ENCODE data around the gene APOL6.

The APOL6 gene

DNA sequence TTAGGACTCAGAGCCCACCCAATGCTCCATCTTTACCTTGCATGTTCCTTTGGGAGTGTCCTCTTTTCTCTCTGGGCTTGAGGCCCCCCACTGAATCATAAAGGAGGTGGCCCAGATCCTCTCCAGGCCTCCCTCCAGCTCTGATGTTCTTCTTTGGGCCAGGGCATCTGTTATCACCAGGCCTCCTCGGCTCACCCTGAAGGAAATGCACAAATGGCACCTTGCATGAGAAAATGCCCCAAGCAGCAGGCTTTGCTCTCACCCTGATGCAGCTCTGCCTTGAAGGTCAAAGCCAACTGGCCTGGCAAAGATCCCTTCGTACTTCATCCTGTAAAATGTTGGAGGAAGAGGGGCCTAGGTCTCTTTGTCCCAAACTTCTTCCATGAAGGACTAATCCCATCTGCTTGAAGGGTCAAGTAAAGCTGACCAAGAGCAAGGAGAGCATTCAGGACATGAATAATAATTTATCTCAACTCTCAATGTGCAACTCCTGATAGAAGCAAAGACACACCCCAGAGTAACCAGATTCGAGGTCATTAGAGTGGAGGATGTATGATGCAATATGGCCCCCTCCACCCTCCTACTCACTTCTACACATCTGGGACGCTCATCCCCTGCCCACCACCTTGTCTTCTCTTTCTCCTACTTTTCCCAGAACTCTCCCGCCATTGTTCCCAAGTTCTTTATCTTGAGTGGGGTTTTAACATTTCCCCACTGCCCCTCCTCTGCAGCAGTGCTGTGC is 9.5 kb downstream of the APOL6 start:
- Histone ChIP-seq H3K4me3 (ENCODE audit: low read depth, low read length) (no peak overlapping the region), H3K27me3 (ENCODE audit: insufficient read depth, low read depth, severe bottlenecking) (peaks cover 11% of the 10 kb centered on the region), H3K9me3 (ENCODE audit: severe bottlenecking) (no peaks in the 10 kb centered on the region), H3K36me3 (no peaks in the 10 kb centered on the region), H3K27ac (no peak overlapping the region)
- DNase-seq, result no peak
- TF ChIP-seq, protein P1, sequence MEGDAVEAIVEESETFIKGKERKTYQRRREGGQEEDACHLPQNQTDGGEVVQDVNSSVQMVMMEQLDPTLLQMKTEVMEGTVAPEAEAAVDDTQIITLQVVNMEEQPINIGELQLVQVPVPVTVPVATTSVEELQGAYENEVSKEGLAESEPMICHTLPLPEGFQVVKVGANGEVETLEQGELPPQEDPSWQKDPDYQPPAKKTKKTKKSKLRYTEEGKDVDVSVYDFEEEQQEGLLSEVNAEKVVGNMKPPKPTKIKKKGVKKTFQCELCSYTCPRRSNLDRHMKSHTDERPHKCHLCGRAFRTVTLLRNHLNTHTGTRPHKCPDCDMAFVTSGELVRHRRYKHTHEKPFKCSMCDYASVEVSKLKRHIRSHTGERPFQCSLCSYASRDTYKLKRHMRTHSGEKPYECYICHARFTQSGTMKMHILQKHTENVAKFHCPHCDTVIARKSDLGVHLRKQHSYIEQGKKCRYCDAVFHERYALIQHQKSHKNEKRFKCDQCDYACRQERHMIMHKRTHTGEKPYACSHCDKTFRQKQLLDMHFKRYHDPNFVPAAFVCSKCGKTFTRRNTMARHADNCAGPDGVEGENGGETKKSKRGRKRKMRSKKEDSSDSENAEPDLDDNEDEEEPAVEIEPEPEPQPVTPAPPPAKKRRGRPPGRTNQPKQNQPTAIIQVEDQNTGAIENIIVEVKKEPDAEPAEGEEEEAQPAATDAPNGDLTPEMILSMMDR (IDR thresholded peaks at IDR 0.05; ENCODE audit: low read depth, low read length), result no peak

DNA sequence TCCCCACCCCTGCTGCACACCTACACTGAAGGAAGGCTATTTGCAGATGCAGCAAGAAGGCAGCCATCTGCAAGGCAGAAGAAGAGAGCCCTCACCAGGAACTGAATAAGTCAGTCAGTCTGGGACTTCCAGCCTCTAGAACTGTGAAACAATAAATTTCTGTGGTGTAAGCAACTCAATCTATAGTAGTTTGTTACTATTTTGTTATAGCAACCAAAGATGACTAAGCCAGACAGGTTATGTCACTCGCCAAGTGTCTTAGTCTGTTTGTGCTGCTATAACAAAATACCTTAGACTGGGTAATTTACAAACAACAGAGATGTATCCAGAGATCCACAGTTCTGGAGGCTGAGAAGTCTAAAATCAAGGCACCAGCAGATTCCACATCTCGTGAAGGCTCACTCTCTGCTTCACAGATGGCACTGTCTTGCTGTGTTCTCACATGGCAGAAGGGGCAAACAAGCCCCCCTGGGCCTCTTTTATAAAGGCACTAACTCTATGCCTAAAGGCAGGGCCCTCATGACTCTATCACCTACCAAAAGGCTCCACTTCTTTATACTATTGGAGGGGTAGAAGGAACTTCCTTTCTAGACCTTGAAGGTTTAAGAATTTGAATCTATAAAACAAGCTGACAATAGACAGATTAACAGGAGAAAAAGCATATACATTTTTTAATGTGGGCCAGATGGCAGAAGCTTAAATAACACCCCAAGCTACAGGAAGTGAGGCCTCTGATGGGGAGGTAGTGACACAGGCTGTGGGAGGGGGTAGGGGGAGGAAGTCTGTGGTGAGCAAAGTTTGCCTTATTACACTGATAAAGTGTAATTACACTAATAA is 12.3 kb downstream of the APOL6 start:
- H3K4me3 ChIP-seq (ENCODE audit: low read depth, low read length), result no peak overlapping the region
- H3K27me3 ChIP-seq (ENCODE audit: insufficient read depth, low read depth, severe bottlenecking), result no peaks in the 10 kb centered on the region
- peaks cover 6% of the 10 kb centered on the region for H3K9me3 ChIP-seq (ENCODE audit: severe bottlenecking)
- TF ChIP-seq, protein P1 (IDR thresholded peaks at IDR 0.05; ENCODE audit: low read depth, low read length), result no peak
- no peak for DNase-seq
- no peaks in the 10 kb centered on the region for H3K36me3 ChIP-seq
- no peak overlapping the region for H3K27ac ChIP-seq

DNA sequence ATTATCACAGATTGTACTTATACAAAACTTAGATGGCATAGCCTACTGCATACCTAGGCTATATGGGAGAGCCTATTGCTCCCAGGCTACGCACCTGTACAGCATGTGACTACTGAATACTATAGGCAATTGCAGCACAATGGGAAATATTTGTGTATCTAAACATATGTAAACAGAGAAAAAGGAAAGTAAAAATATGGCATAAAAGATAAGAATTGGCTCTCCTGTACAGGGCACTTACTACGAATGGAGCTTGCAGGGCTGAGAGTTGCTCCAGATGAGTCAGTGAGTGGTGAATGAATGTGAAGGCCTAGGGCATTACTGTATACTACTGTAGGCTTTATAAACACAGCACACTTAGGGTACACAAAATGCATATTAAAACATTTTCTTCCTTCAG is 13.2 kb downstream of the APOL6 start:
- Histone ChIP-seq H3K27ac (no peak overlapping the region), H3K27me3 (ENCODE audit: insufficient read depth, low read depth, severe bottlenecking) (no peaks in the 10 kb centered on the region), H3K9me3 (ENCODE audit: severe bottlenecking) (peaks cover 9% of the 10 kb centered on the region), H3K36me3 (no peaks in the 10 kb centered on the region), H3K4me3 (ENCODE audit: low read depth, low read length) (no peak overlapping the region)
- no peak for DNase-seq
- TF ChIP-seq, protein P1 (IDR thresholded peaks at IDR 0.05; ENCODE audit: low read depth, low read length), result no peak

DNA sequence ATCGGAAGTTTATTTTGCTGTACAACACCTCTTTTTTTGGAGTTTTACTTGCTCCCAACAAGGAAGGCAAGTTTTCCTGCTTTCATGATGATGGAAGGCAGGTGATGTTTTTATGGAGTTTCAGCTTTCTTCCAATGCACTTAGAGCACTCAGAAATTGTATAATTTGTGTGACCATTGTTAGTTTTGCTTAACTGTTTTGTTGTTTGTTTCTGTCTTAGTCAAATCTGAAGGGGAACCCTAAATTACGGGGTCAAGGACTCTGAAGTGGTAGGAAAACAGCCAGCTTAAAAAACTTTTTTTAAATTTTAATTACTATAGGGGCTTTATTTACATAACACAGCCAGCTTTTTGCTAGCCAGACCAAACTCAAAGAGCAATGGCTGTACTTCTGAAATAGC is 14.7 kb downstream of the APOL6 start:
- Histone ChIP-seq H3K27ac (no peak overlapping the region), H3K27me3 (ENCODE audit: insufficient read depth, low read depth, severe bottlenecking) (no peaks in the 10 kb centered on the region), H3K36me3 (no peaks in the 10 kb centered on the region), H3K4me3 (ENCODE audit: low read depth, low read length) (no peak overlapping the region), H3K9me3 (ENCODE audit: severe bottlenecking) (peaks cover 20% of the 10 kb centered on the region)
- TF ChIP-seq, protein P1 (IDR thresholded peaks at IDR 0.05; ENCODE audit: low read depth, low read length), result no peak
- DNase-seq, result no peak

DNA sequence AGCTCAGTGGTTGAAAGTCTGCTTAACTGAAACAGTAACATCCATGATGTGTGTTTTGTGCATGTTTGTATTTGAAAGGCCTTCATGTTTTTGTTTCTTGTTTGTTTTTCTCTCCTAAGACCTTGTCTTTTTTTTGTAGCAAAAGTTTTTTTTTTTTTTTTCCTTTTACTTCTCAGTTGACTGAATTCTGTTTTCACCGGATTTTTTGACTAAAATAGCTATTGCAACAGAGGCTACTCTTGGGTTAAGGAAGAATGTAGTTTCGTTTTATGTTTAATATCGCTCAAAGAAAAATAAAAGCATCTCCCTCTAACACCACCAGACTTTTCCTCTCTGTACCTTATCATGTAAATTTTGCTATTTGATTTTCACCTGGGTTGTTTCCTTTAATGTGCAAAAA is 15.1 kb downstream of the APOL6 start:
- TF ChIP-seq, protein P1 (IDR thresholded peaks at IDR 0.05; ENCODE audit: low read depth, low read length), result no peak
- H3K9me3 ChIP-seq (ENCODE audit: severe bottlenecking), result peaks cover 20% of the 10 kb centered on the region
- H3K27ac ChIP-seq, result no peak overlapping the region
- no peak for DNase-seq
- no peaks in the 10 kb centered on the region for H3K27me3 ChIP-seq (ENCODE audit: insufficient read depth, low read depth, severe bottlenecking)
- no peak overlapping the region for H3K4me3 ChIP-seq (ENCODE audit: low read depth, low read length)
- no peaks in the 10 kb centered on the region for H3K36me3 ChIP-seq

Data from WERI-Rb-1 (cell line).